GM12874 (cell line): ENCODE results near the gene CDH8.

Experiments
- CTCF ChIP-seq: IDR thresholded peaks from 2 replicates; pipeline ENCODE4 v1.5.1; 2011; ENCODE audit warnings: low read depth, mild to moderate bottlenecking, control low read depth, low read length, moderate library complexity; ENCODE audit not compliant: insufficient read depth

CDH8 gene

GRCh38 chr16:61818850-61819249 lies 217.4 kb downstream of the CDH8 start:
- TF ChIP-seq CTCF, result no peak

- TF ChIP-seq CTCF, result no peak
These were observed 218.5 kb downstream of the CDH8 start for GRCh38 chr16:61817583-61818278.

- no peak for TF ChIP-seq CTCF
These were observed 221.4 kb downstream of the CDH8 start for GRCh38 chr16:61814726-61815347.

- no peak for TF ChIP-seq CTCF
These were observed 222.9 kb downstream of the CDH8 start for GRCh38 chr16:61813339-61813738.

- no peak for TF ChIP-seq CTCF
These were observed 224.0 kb downstream of the CDH8 start for GRCh38 chr16:61812251-61812650.

- no peak for TF ChIP-seq CTCF
These were observed 228.7 kb downstream of the CDH8 start for GRCh38 chr16:61807551-61807950.

GRCh38 chr16:61798741-61799140 lies 237.5 kb downstream of the CDH8 start:
- no peak for TF ChIP-seq CTCF
